Ovary (tissue), 9 donors: Measurements from ENCODE around the gene DIS3L2. TPM values are rescaled to one million over a fixed set of nuclear protein-coding genes. Genes with fewer than 3 reads are reported as not detected.
"Not testable (repeated sequence)": the region's sequence is repeated elsewhere in the genome, so short reads cannot be mapped to it uniquely, and the experiment has no call there.

Source experiments
- DNase-seq, 5 donors: peaks; one replicate each; pipeline ENCODE4 v3.0.0-alpha.2; 2019 to 2020
- H3K27ac ChIP-seq, 2 donors: fragments of 200-600 bp; one replicate each; pipeline versions ENCODE4 v1.5.1 to v1.8.0; 2019 to 2022
- H3K27me3 ChIP-seq: fragments of 200-600 bp; one replicate; pipeline ENCODE4 v1.8.0; 2022
- H3K36me3 ChIP-seq: fragments of 200-600 bp; sonication (generic); one replicate; pipeline ENCODE4 v1.5.1; 2019
- H3K4me1 ChIP-seq: one replicate; pipeline ENCODE4 v1.8.1; 2013; ENCODE audit warnings: mild to moderate bottlenecking, moderate library complexity; ENCODE audit not compliant: insufficient read depth
- H3K4me3 ChIP-seq: fragments of 200-600 bp; sonication (generic); one replicate; pipeline ENCODE4 v1.5.1; 2017
- H3K9me3 ChIP-seq, 2 donors: fragments of 200-600 bp in 1 of 2; sonication (generic) in 1 of 2; one replicate each; pipeline versions ENCODE4 v1.5.1 to v1.8.1; 2013 to 2019; ENCODE audit warnings: mild to moderate bottlenecking in 1 of 2, moderate library complexity in 1 of 2
- CTCF ChIP-seq, 3 donors: fragments of 450-650 bp in 2 of 3; fragments of 200-600 bp in 1 of 3; IDR thresholded peaks; one replicate each; pipeline versions ENCODE4 v1.5.1 to v1.8.0; 2016 to 2022; ENCODE audit warnings: antibody characterized with exemption in 3 of 3, mild to moderate bottlenecking in 1 of 3
- EP300 ChIP-seq: sonication (generic); formaldehyde crosslinking; IDR thresholded peaks from one replicate; pipeline ENCODE4 v1.6.1; 2017; ENCODE audit warnings: antibody characterized with exemption
- POLR2A ChIP-seq: fragments of 450-650 bp; IDR thresholded peaks from one replicate; pipeline ENCODE4 v1.6.1; 2017; ENCODE audit warnings: antibody characterized with exemption, mild to moderate bottlenecking, moderate library complexity
- whole genome bisulfite sequencing, 3 donors: extraction: QIAGEN DNeasy Blood & Tissue Kit in 1 of 3; methylation state at CpG; one replicate each; pipeline versions ENCODE4 v1.1.5 to v1.1.7; 2013 to 2017; 5-methylcytosine and 5-hydroxymethylcytosine counted together
- intact Hi-C, 4 donors: fragments of 100-400 bp; cut with DNase I; formaldehyde crosslinking; loops; one replicate each; pipeline versions ENCODE4 v1.11.0 to v1.15.1; 2022 to 2023
- microRNA counts: library from miRNA; unstranded; fragments of <30 nt; microRNA quantifications from one replicate; lab custom pipeline; 2016
- microRNA-seq, 3 donors: library from miRNA; unstranded; fragments of <30 nt; microRNA quantifications; one replicate each; pipeline versions ENCODE4 to v1.2.0, GENCODE V29; 2019 to 2020
- polyA plus RNA-seq, 2 donors: library from polyadenylated mRNA; stranded (reverse); fragments of 200-250 nt in 1 of 2; fragments of 350-450 nt in 1 of 2; fragmentation: Illumina TruSeq in 1 of 2; extraction: RNeasy Lipid Tissue Mini Kit (QIAGEN cat#74804) in 1 of 2; gene quantifications; one replicate each; pipeline ENCODE4 v1.2.3, GENCODE V29; 2013 to 2014
- small RNA-seq: library from RNA; depleted of rRNA; stranded (forward); fragments of <200 nt; gene quantifications from one replicate; pipeline ENCODE3, GENCODE V24; 2016
- total RNA-seq, 7 donors: library from RNA; depleted of rRNA in 2 of 7; stranded (reverse); fragments of >200 nt in 2 of 7; fragmentation: NEBNext Ultra II Directional in 3 of 7; extraction: Animal tissue kit (Norgen Biotek cat#: 25700) in 3 of 7; gene quantifications; one replicate each; pipeline versions ENCODE4 v1.1.0 to v1.2.4, GENCODE V29; 2016 to 2023
- donor health status: DM: no; HTN: no; CAD: no; lungs with moderate emphysema.
- donor health status: DM: no; HTN: no; CAD: no.
- donor health status: Bipolar disorder and iron deficiency.
- donor health status: DM: yes; HTN: yes; CAD: no.
- donor health status: DM: no; HTN: no; CAD: no.
- donor health status: DM: yes; HTN: yes; CAD: no.

Gene DIS3L2
- total and polyA plus RNA-seq, 9 donors, result 18.2 to 52.0 (median 32.8) TPM

GRCh38 chr2:232384466-232384865 lies 423.0 kb downstream of the DIS3L2 start:
- intact Hi-C loops, result no loop called here
- Histone ChIP-seq H3K4me1 (peaks cover 11% of the 10 kb centered on the region), H3K27ac (no peak overlapping the region), H3K27me3 (no peaks in the 10 kb centered on the region), H3K4me3 (no peak overlapping the region), H3K36me3 (no peaks in the 10 kb centered on the region), H3K9me3 (no peaks in the 10 kb centered on the region)
- no peak for DNase-seq
- 86 to 100% (median 90%) methylated on average over 1 of the region's 1 CpG for WGBS, 3 donors
- TF ChIP-seq POLR2A (no peak), CTCF (IDR thresholded peaks at IDR 0.05) (no peak), EP300 (no peak)

GRCh38 chr2:232385058-232385457 lies 423.5 kb downstream of the DIS3L2 start:
- H3K4me1 ChIP-seq, result peaks cover 11% of the 10 kb centered on the region
- H3K27ac ChIP-seq, DNase-seq, H3K9me3 ChIP-seq, H3K36me3 ChIP-seq, intact Hi-C loops, H3K4me3 ChIP-seq, H3K27me3 ChIP-seq: not testable (repeated sequence)

- intact Hi-C loops, result no loop called here
- Histone ChIP-seq H3K9me3 (no peaks in the 10 kb centered on the region), H3K27me3 (no peaks in the 10 kb centered on the region), H3K4me3 (no peak overlapping the region), H3K4me1 (peaks cover 11% of the 10 kb centered on the region), H3K27ac (no peak overlapping the region), H3K36me3 (no peaks in the 10 kb centered on the region)
- WGBS, 3 donors, result 4 to 8% (median 6%) methylated on average over 24 of the region's 24 CpGs
- DNase-seq, result peak in 2 of 5 donors; percentile 40 to 61
- TF ChIP-seq POLR2A (no peak), CTCF (IDR thresholded peaks at IDR 0.05) (no peak), EP300 (no peak)
These were observed 424.4 kb downstream of the DIS3L2 start for GRCh38 chr2:232385660-232386489.

- intact Hi-C loops, result no loop called here
- H3K27ac ChIP-seq, result no peak overlapping the region
- peaks cover 11% of the 10 kb centered on the region for H3K4me1 ChIP-seq
- H3K4me3 ChIP-seq, result no peak overlapping the region
- H3K27me3 ChIP-seq, result no peaks in the 10 kb centered on the region
- TF ChIP-seq EP300, result no peak
- no peak for TF ChIP-seq CTCF (IDR thresholded peaks at IDR 0.05)
- no peak for TF ChIP-seq POLR2A
- no peaks in the 10 kb centered on the region for H3K36me3 ChIP-seq
- DNase-seq, result peak in 2 of 5 donors; percentile 31 to 34
- 1 to 2% (median 1%) methylated on average over 23 of the region's 23 CpGs for WGBS, 3 donors
- H3K9me3 ChIP-seq, result no peaks in the 10 kb centered on the region
These were observed 424.9 kb downstream of the DIS3L2 start for GRCh38 chr2:232386490-232386739.

MicroRNAs encoded within 50 kb of the gene (microRNA counts, 767-probe panel; counts per million panel counts)
- microRNA hsa-miR-562 (lab: Ali Mortazavi, UCI), result 530 counts per million, percentile 78 among the panel's probes with 10 or more counts

Small RNA genes lying within 50 kb of the gene (microRNA-seq; reads per million reads assigned to microRNA genes)
- gene MIR562, result 0 reads per million in 3 donors

Small RNA genes lying within 50 kb of the gene (small RNA-seq; reads per million reads assigned to genes)
- gene AC068134.3, result not detected
- gene AC068134.4, result not detected
- gene MIR562, result not detected

Other genes with a start within 250 kb of the DIS3L2 start
- 10 to 100 TPM; 13.7 to 22.9 (median 16.9) TPM for gene PDE6D, start 180.4 kb upstream of the DIS3L2 start, total RNA-seq
- gene PDE6D, start 180.4 kb upstream of the DIS3L2 start, polyA plus RNA-seq, result 10 to 100 TPM; 21.6 to 32.9 TPM
- 10 to 100 TPM; 16.9 to 30.8 (median 24.8) TPM for gene COPS7B, start 175.3 kb upstream of the DIS3L2 start, total RNA-seq
- 10 to 100 TPM; 22.6 to 30.5 TPM for gene COPS7B, start 175.3 kb upstream of the DIS3L2 start, polyA plus RNA-seq
- 1 to 10 TPM in 2 of 7 donors, under 1 TPM in 2, not detected in 3; 0.30 to 4.3 (median 2.4) TPM for gene NPPC, start 35.3 kb upstream of the DIS3L2 start, total RNA-seq
- under 1 TPM; 0.18 to 0.23 TPM for gene NPPC, start 35.3 kb upstream of the DIS3L2 start, polyA plus RNA-seq